ENCODE data around the gene CHAT. TPM values are rescaled to one million over a fixed set of nuclear protein-coding genes. Genes with fewer than 3 reads are reported as not detected.

Gene CHAT
- total and polyA plus RNA-seq, 3 donors from 2014 or later: 0.75 to 1.7 (median 0.93) TPM

GRCh38 chr10:49609283-49610113, 4.3 kb upstream of the CHAT start:
- H3K27me3 ChIP-seq: no peaks in the 10 kb centered on the region
- DNase-seq: no peak
- no peak overlapping the region for H3K27ac ChIP-seq
- 0 to 1% methylated on average over 42 to 57 of the region's 62 CpGs for whole genome bisulfite sequencing, 2 donors
- intact Hi-C loops (cut with DNase I; ENCODE audit: low total_unique reads): no loop called here
- H3K4me3 ChIP-seq: peak overlapping the region in 1 of 2 donors; percentile 6
- TF ChIP-seq POLR2A (IDR thresholded peaks at IDR 0.05): no peak
- TF ChIP-seq CTCF (IDR thresholded peaks at IDR 0.05): no peak
- H3K4me1 ChIP-seq: peaks cover 5% of the 10 kb centered on the region
- no peaks in the 10 kb centered on the region for H3K36me3 ChIP-seq (ENCODE audit: low read depth, missing control alignments)
- no peaks in the 10 kb centered on the region for H3K9me3 ChIP-seq

GRCh38 chr10:49610114-49610457, 3.8 kb upstream of the CHAT start, which contains the start of gene SLC18A3:
TSS of gene SLC18A3 (plus strand) at chr10:49610310. CDS start at chr10:49610741, 431 bp downstream.
- DNase-seq: no peak
- TF ChIP-seq POLR2A (IDR thresholded peaks at IDR 0.05) (no peak), CTCF (IDR thresholded peaks at IDR 0.05) (no peak)
- Histone ChIP-seq H3K27ac (no peak within 1 kb of the TSS), H3K36me3 (ENCODE audit: low read depth, missing control alignments) (no peaks in the 10 kb centered on the region), H3K9me3 (no peaks in the 10 kb centered on the region), H3K27me3 (no peaks in the 10 kb centered on the region), H3K4me3 (peak within 1 kb of the TSS; percentile 6 to 13), H3K4me1 (peaks cover 5% of the 10 kb centered on the region)
- 2% methylated on average over 22 to 41 of the region's 43 CpGs for WGBS, 2 donors
- intact Hi-C loops (cut with DNase I; ENCODE audit: low total_unique reads): no loop called here

GRCh38 chr10:49610458-49611165, 3.2 kb upstream of the CHAT start:
- intact Hi-C loops (cut with DNase I; ENCODE audit: low total_unique reads): no loop called here

GRCh38 chr10:49611166-49611815, 2.5 kb upstream of the CHAT start:
- H3K4me1 ChIP-seq: peaks cover 5% of the 10 kb centered on the region
- intact Hi-C loops (cut with DNase I; ENCODE audit: low total_unique reads): no loop called here
- no peak for DNase-seq
- no peaks in the 10 kb centered on the region for H3K36me3 ChIP-seq (ENCODE audit: low read depth, missing control alignments)
- no peaks in the 10 kb centered on the region for H3K27me3 ChIP-seq
- no peak overlapping the region for H3K27ac ChIP-seq
- H3K4me3 ChIP-seq: no peak overlapping the region
- WGBS, 2 donors: 3% methylated on average over 16 to 58 of the region's 63 CpGs
- TF ChIP-seq POLR2A (IDR thresholded peaks at IDR 0.05): no peak
- no peak for TF ChIP-seq CTCF (IDR thresholded peaks at IDR 0.05)
- no peaks in the 10 kb centered on the region for H3K9me3 ChIP-seq

More at GRCh38 chr10:49610458-49611165, 3.2 kb upstream of the CHAT start:
- peaks cover 5% of the 10 kb centered on the region for H3K4me1 ChIP-seq
- peak overlapping the region in 1 of 2 donors; percentile 13 for H3K4me3 ChIP-seq
- no peaks in the 10 kb centered on the region for H3K36me3 ChIP-seq (ENCODE audit: low read depth, missing control alignments)
- H3K27me3 ChIP-seq: no peaks in the 10 kb centered on the region
- H3K9me3 ChIP-seq: no peaks in the 10 kb centered on the region
- no peak overlapping the region for H3K27ac ChIP-seq
- WGBS, 2 donors: 3% methylated on average over 25 of the region's 72 CpGs; no CpG with 5 or more reads in 1 of the 2 donors
- DNase-seq: no peak
- no peak for TF ChIP-seq POLR2A (IDR thresholded peaks at IDR 0.05)
- no peak for TF ChIP-seq CTCF (IDR thresholded peaks at IDR 0.05)
